Heart left ventricle (tissue), 13 donors: ENCODE data around the gene SHISA9.

Experiments
- CTCF ChIP-seq, 12 donors: fragments of 200-600 bp; sonication (generic) in 4 of 12; IDR thresholded peaks; one replicate each; pipeline versions ENCODE4 v1.5.0 to v1.8.0; 2018 to 2022; ENCODE audit warnings: antibody characterized with exemption in 12 of 12, mild to moderate bottlenecking in 5 of 12
- POLR2A ChIP-seq, 2 donors: fragments of 450-650 bp; IDR thresholded peaks; one replicate each; pipeline ENCODE4 v1.6.1; 2017; ENCODE audit warnings: antibody characterized with exemption in 2 of 2, mild to moderate bottlenecking in 2 of 2, moderate library complexity in 2 of 2
- donor health status: ischemic (EF 13 %, LVEDD 7.1; RV severe dilation, severe dysfunction).
- donor health status: DM: no; HTN: yes; CAD: no.
- donor health status: DM: no; HTN: no; CAD: no.
- donor health status: ischemic (EF 25% LVEDD 6.9; RV normal size, moderate dysfunction).
- donor health status: ischemic (EF 25% LVEDD 5.7; RV mildly dilated, moderate dysfunction).
- donor health status: ischemic (EF 35%, LVEDD 5.7; RV mildly dilated, moderate dysfunction).
- donor health status: nonischemic (EF 11% LVEDD 7.7; RV severe dilation, severe dysfunction).
- donor health status: DM: yes; HTN: yes; CAD: no.
- donor health status: PGD.
- donor health status: ischemic (EF 29% LVEDD 5.4; RV normal size, mild dysfunction).
- donor health status: nonischemic (EF 23%, LVEDD 6.1; RV moderate dilation, normal function).

GRCh38 chr16:13269905-13270528, 368.6 kb downstream of the SHISA9 start:
- no peak for TF ChIP-seq CTCF (IDR thresholded peaks at IDR 0.05)
- no peak for TF ChIP-seq POLR2A (IDR thresholded peaks at IDR 0.05)
